HG02678 (cell line): ENCODE results near the gene KRTAP17-1.
"Not testable (repeated sequence)": the region's sequence is repeated elsewhere in the genome, so short reads cannot be mapped to it uniquely, and the experiment has no call there.

Experiments used
- ATAC-seq: cut with Tn5 transposase; IDR thresholded peaks from one replicate; pipeline ENCODE4 v1.9.1; 2021; ENCODE audit warnings: mild to moderate bottlenecking, moderate library complexity; ENCODE audit not compliant: unreplicated experiment

The KRTAP17-1 gene

GRCh38 chr17:41307647-41308046 is 7.9 kb downstream of the KRTAP17-1 start:
- no peak for ATAC-seq

GRCh38 chr17:41304091-41304490 is 11.4 kb downstream of the KRTAP17-1 start:
- no peak for ATAC-seq

- no peak for ATAC-seq
These were observed 12.5 kb downstream of the KRTAP17-1 start for GRCh38 chr17:41302981-41303380.

- no peak for ATAC-seq
These were observed 13.3 kb downstream of the KRTAP17-1 start, which contains the start of gene KRTAP29-1 for GRCh38 chr17:41301916-41302901. TSS of gene KRTAP29-1 (minus strand) at chr17:41302851. CDS start at chr17:41302851, 0 bp downstream.

GRCh38 chr17:41301204-41301790 is 14.2 kb downstream of the KRTAP17-1 start:
- ATAC-seq = no peak

GRCh38 chr17:41298458-41299135 is 16.9 kb downstream of the KRTAP17-1 start:
- no peak for ATAC-seq

GRCh38 chr17:41296846-41297245 is 18.7 kb downstream of the KRTAP17-1 start:
- ATAC-seq = no peak

- ATAC-seq = no peak
These were observed 21.5 kb downstream of the KRTAP17-1 start for GRCh38 chr17:41294016-41294415.

- no peak for ATAC-seq
These were observed 28.5 kb downstream of the KRTAP17-1 start for GRCh38 chr17:41287050-41287449.

GRCh38 chr17:41284546-41284945 is 31.0 kb downstream of the KRTAP17-1 start:
- ATAC-seq = no peak

GRCh38 chr17:41284043-41284442 is 31.5 kb downstream of the KRTAP17-1 start:
- ATAC-seq = no peak

GRCh38 chr17:41278176-41278955 is 37.1 kb downstream of the KRTAP17-1 start:
- ATAC-seq = no peak

- not testable (repeated sequence) for ATAC-seq
These were observed 39.8 kb downstream of the KRTAP17-1 start, which contains the start of gene KRTAP9-7 for GRCh38 chr17:41275648-41276190. TSS of gene KRTAP9-7 (plus strand) at chr17:41275698. CDS start at chr17:41275698, 0 bp downstream.

- ATAC-seq = no peak
These were observed 43.7 kb downstream of the KRTAP17-1 start for GRCh38 chr17:41271858-41272257.

GRCh38 chr17:41271323-41271722 is 44.2 kb downstream of the KRTAP17-1 start:
- not testable (repeated sequence) for ATAC-seq

GRCh38 chr17:41267711-41268110 is 47.8 kb downstream of the KRTAP17-1 start:
- ATAC-seq = no peak

GRCh38 chr17:41265078-41265477 is 50.4 kb downstream of the KRTAP17-1 start, which contains the start of gene KRTAP9-6:
TSS of gene KRTAP9-6 (plus strand) at chr17:41265378. CDS start at chr17:41265378, 0 bp downstream.
- no peak for ATAC-seq
